ENCODE measurements around the gene REG4. TPM values are rescaled to one million over a fixed set of nuclear protein-coding genes. Genes with fewer than 3 reads are reported as not detected.

REG4 gene
- total and polyA plus RNA-seq, 2 of the 13 experiments (the other 11 are each of a cell fraction or from before 2014, with no cell fraction given) = not detected

DNA sequence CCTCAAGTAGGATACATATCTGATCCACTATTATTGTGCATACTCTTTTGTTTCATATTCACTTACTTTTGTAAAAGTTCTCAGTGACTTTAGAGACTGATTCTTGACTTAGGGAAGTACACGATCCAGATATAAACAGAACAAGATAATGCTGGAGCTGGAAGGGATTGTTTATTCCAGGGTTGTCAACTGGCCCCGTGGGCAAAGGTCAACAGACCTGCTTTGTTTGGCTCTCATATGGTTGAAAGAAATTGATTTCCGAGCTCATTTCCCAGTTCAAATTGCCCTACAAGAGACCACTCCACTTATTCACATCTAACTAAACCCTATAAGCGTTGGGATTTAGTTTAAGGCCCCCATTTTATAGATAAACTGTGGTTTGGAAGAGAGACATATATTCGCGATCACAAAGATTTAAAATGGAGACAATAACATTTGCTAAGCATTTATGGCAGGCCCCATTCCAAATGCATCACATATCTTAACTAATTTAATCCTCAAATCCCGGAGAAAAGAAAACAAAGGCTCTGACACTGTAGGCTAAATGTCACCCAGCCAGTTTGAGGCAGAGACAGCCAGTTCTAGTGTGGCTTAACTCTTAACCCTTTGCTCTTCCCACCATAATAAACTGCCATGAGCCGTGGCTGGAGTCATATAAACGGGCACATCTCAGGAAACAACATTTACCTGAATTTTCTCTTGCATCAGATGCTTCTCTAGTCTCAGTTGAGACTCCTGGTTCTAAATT is 20.6 kb downstream of the REG4 start (continued):
- TF ChIP-seq, protein P1, sequence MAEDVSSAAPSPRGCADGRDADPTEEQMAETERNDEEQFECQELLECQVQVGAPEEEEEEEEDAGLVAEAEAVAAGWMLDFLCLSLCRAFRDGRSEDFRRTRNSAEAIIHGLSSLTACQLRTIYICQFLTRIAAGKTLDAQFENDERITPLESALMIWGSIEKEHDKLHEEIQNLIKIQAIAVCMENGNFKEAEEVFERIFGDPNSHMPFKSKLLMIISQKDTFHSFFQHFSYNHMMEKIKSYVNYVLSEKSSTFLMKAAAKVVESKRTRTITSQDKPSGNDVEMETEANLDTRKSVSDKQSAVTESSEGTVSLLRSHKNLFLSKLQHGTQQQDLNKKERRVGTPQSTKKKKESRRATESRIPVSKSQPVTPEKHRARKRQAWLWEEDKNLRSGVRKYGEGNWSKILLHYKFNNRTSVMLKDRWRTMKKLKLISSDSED (CRISPR knock-in tag; IDR thresholded peaks at IDR 0.05) = no peak
- TF ChIP-seq, protein P2, sequence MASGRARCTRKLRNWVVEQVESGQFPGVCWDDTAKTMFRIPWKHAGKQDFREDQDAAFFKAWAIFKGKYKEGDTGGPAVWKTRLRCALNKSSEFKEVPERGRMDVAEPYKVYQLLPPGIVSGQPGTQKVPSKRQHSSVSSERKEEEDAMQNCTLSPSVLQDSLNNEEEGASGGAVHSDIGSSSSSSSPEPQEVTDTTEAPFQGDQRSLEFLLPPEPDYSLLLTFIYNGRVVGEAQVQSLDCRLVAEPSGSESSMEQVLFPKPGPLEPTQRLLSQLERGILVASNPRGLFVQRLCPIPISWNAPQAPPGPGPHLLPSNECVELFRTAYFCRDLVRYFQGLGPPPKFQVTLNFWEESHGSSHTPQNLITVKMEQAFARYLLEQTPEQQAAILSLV (CRISPR knock-in tag; IDR thresholded peaks at IDR 0.05; ENCODE audit: borderline replicate concordance) = no peak
- TF ChIP-seq, protein P3, sequence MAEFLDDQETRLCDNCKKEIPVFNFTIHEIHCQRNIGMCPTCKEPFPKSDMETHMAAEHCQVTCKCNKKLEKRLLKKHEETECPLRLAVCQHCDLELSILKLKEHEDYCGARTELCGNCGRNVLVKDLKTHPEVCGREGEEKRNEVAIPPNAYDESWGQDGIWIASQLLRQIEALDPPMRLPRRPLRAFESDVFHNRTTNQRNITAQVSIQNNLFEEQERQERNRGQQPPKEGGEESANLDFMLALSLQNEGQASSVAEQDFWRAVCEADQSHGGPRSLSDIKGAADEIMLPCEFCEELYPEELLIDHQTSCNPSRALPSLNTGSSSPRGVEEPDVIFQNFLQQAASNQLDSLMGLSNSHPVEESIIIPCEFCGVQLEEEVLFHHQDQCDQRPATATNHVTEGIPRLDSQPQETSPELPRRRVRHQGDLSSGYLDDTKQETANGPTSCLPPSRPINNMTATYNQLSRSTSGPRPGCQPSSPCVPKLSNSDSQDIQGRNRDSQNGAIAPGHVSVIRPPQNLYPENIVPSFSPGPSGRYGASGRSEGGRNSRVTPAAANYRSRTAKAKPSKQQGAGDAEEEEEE (CRISPR knock-in tag; IDR thresholded peaks at IDR 0.05; ENCODE audit: borderline replicate concordance) = no peak
- TF ChIP-seq, protein P4, sequence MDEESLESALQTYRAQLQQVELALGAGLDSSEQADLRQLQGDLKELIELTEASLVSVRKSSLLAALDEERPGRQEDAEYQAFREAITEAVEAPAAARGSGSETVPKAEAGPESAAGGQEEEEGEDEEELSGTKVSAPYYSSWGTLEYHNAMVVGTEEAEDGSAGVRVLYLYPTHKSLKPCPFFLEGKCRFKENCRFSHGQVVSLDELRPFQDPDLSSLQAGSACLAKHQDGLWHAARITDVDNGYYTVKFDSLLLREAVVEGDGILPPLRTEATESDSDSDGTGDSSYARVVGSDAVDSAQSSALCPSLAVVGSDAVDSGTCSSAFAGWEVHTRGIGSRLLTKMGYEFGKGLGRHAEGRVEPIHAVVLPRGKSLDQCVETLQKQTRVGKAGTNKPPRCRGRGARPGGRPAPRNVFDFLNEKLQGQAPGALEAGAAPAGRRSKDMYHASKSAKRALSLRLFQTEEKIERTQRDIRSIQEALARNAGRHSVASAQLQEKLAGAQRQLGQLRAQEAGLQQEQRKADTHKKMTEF (CRISPR knock-in tag; IDR thresholded peaks at IDR 0.05) = no peak
- TF ChIP-seq ZNF720 (CRISPR knock-in tag; IDR thresholded peaks at IDR 0.05) = no peak
- no peak for TF ChIP-seq KDM6A (CRISPR knock-in tag; IDR thresholded peaks at IDR 0.05; ENCODE audit: low read depth)
- no peak for TF ChIP-seq GZF1 (CRISPR knock-in tag; IDR thresholded peaks at IDR 0.05)
- TF ChIP-seq, protein P5, sequence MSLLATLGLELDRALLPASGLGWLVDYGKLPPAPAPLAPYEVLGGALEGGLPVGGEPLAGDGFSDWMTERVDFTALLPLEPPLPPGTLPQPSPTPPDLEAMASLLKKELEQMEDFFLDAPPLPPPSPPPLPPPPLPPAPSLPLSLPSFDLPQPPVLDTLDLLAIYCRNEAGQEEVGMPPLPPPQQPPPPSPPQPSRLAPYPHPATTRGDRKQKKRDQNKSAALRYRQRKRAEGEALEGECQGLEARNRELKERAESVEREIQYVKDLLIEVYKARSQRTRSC (CRISPR knock-in tag; IDR thresholded peaks at IDR 0.05; ENCODE audit: low read depth) = no peak
- TF ChIP-seq MEF2D (CRISPR knock-in tag; IDR thresholded peaks at IDR 0.05) = no peak
- TF ChIP-seq, protein P6, sequence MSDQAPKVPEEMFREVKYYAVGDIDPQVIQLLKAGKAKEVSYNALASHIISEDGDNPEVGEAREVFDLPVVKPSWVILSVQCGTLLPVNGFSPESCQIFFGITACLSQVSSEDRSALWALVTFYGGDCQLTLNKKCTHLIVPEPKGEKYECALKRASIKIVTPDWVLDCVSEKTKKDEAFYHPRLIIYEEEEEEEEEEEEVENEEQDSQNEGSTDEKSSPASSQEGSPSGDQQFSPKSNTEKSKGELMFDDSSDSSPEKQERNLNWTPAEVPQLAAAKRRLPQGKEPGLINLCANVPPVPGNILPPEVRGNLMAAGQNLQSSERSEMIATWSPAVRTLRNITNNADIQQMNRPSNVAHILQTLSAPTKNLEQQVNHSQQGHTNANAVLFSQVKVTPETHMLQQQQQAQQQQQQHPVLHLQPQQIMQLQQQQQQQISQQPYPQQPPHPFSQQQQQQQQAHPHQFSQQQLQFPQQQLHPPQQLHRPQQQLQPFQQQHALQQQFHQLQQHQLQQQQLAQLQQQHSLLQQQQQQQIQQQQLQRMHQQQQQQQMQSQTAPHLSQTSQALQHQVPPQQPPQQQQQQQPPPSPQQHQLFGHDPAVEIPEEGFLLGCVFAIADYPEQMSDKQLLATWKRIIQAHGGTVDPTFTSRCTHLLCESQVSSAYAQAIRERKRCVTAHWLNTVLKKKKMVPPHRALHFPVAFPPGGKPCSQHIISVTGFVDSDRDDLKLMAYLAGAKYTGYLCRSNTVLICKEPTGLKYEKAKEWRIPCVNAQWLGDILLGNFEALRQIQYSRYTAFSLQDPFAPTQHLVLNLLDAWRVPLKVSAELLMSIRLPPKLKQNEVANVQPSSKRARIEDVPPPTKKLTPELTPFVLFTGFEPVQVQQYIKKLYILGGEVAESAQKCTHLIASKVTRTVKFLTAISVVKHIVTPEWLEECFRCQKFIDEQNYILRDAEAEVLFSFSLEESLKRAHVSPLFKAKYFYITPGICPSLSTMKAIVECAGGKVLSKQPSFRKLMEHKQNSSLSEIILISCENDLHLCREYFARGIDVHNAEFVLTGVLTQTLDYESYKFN (CRISPR knock-in tag; conservative IDR thresholded peaks at IDR 0.05) = peak; percentile 89
- TF ChIP-seq ZNF430 (CRISPR knock-in tag; IDR thresholded peaks at IDR 0.05) = no peak
- TF ChIP-seq BCL6 (CRISPR knock-in tag; IDR thresholded peaks at IDR 0.05) = no peak
- no peak for TF ChIP-seq KAT7 (CRISPR knock-in tag; IDR thresholded peaks at IDR 0.05; ENCODE audit: borderline replicate concordance)
- TF ChIP-seq, protein P7, sequence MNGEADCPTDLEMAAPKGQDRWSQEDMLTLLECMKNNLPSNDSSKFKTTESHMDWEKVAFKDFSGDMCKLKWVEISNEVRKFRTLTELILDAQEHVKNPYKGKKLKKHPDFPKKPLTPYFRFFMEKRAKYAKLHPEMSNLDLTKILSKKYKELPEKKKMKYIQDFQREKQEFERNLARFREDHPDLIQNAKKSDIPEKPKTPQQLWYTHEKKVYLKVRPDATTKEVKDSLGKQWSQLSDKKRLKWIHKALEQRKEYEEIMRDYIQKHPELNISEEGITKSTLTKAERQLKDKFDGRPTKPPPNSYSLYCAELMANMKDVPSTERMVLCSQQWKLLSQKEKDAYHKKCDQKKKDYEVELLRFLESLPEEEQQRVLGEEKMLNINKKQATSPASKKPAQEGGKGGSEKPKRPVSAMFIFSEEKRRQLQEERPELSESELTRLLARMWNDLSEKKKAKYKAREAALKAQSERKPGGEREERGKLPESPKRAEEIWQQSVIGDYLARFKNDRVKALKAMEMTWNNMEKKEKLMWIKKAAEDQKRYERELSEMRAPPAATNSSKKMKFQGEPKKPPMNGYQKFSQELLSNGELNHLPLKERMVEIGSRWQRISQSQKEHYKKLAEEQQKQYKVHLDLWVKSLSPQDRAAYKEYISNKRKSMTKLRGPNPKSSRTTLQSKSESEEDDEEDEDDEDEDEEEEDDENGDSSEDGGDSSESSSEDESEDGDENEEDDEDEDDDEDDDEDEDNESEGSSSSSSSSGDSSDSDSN (CRISPR knock-in tag; IDR thresholded peaks at IDR 0.05) = no peak
- TF ChIP-seq ZNF816 (CRISPR knock-in tag; IDR thresholded peaks at IDR 0.05; ENCODE audit: borderline replicate concordance) = no peak
- TF ChIP-seq ZKSCAN8 (CRISPR knock-in tag; IDR thresholded peaks at IDR 0.05; ENCODE audit: borderline replicate concordance) = no peak

All from HepG2 (cell line).